Measurements from ENCODE around the gene GTPBP1. TPM values are rescaled to one million over a fixed set of nuclear protein-coding genes. Genes with fewer than 3 reads are reported as not detected.

The GTPBP1 gene
- total RNA-seq, 2 experiments from 2014 or later = 88.6 to 92.8 TPM

GRCh38 chr22:38774496-38775166, 68.9 kb downstream of the GTPBP1 start:
- H3K9me3 Mint-ChIP-seq (ENCODE audit: low read depth) = no peaks in the 10 kb centered on the region
- no peak overlapping the region for H3K27ac Mint-ChIP-seq
- ATAC-seq (no peak), DNase-seq (no peak)
- H3K27me3 Mint-ChIP-seq = no peaks in the 10 kb centered on the region
- ChIA-PET POLR2A (no interaction called here), CTCF (no interaction called here)
- no peaks in the 10 kb centered on the region for H3K36me3 Mint-ChIP-seq (ENCODE audit: low read depth)
- H3K4me3 Mint-ChIP-seq = no peak overlapping the region
- H3K4me1 Mint-ChIP-seq = no peaks in the 10 kb centered on the region
- intact Hi-C loops (cut with DNase I, micrococcal nuclease) = no loop called here

- ChIA-PET POLR2A (no interaction called here), CTCF (no interaction called here)
- intact Hi-C loops (cut with DNase I, micrococcal nuclease) = no loop called here
- ATAC-seq (no peak), DNase-seq (no peak)
- no peak overlapping the region for H3K4me3 Mint-ChIP-seq
- no peaks in the 10 kb centered on the region for H3K9me3 Mint-ChIP-seq (ENCODE audit: low read depth)
- H3K4me1 Mint-ChIP-seq = no peaks in the 10 kb centered on the region
- no peaks in the 10 kb centered on the region for H3K27me3 Mint-ChIP-seq
- H3K36me3 Mint-ChIP-seq (ENCODE audit: low read depth) = no peaks in the 10 kb centered on the region
- H3K27ac Mint-ChIP-seq = no peak overlapping the region
These were observed 69.9 kb downstream of the GTPBP1 start for GRCh38 chr22:38775656-38776055.

- DNase-seq (no peak), ATAC-seq (no peak)
- Mint-ChIP-seq H3K4me3 (no peak overlapping the region), H3K27me3 (no peaks in the 10 kb centered on the region), H3K9me3 (ENCODE audit: low read depth) (no peaks in the 10 kb centered on the region), H3K36me3 (ENCODE audit: low read depth) (no peaks in the 10 kb centered on the region), H3K27ac (no peak overlapping the region), H3K4me1 (no peaks in the 10 kb centered on the region)
- ChIA-PET CTCF (no interaction called here), POLR2A (no interaction called here)
- intact Hi-C loops (cut with DNase I, micrococcal nuclease) = no loop called here
These were observed 70.3 kb downstream of the GTPBP1 start for GRCh38 chr22:38776086-38776485.

- H3K4me1 Mint-ChIP-seq = peaks cover under 1% of the 10 kb centered on the region
- ChIA-PET CTCF (no interaction called here), POLR2A (no interaction called here)
- no peaks in the 10 kb centered on the region for H3K36me3 Mint-ChIP-seq (ENCODE audit: low read depth)
- H3K27me3 Mint-ChIP-seq = no peaks in the 10 kb centered on the region
- ATAC-seq (no peak), DNase-seq (no peak)
- no peak overlapping the region for H3K27ac Mint-ChIP-seq
- intact Hi-C loops (cut with DNase I, micrococcal nuclease) = no loop called here
- H3K4me3 Mint-ChIP-seq = no peak overlapping the region
- H3K9me3 Mint-ChIP-seq (ENCODE audit: low read depth) = no peaks in the 10 kb centered on the region
These were observed 71.4 kb downstream of the GTPBP1 start for GRCh38 chr22:38777087-38777671.

GRCh38 chr22:38781033-38781432, 75.3 kb downstream of the GTPBP1 start:
- Mint-ChIP-seq H3K36me3 (ENCODE audit: low read depth) (no peaks in the 10 kb centered on the region), H3K27ac (no peak overlapping the region), H3K4me3 (no peak overlapping the region), H3K27me3 (no peaks in the 10 kb centered on the region), H3K4me1 (peaks cover 9% of the 10 kb centered on the region), H3K9me3 (ENCODE audit: low read depth) (no peaks in the 10 kb centered on the region)
- ATAC-seq = no peak
- DNase-seq = no peak
- CTCF ChIA-PET = no interaction called here
- intact Hi-C loops (cut with DNase I, micrococcal nuclease) = no loop called here
- POLR2A ChIA-PET = no interaction called here

GRCh38 chr22:38782402-38783094, 76.8 kb downstream of the GTPBP1 start:
- ChIA-PET CTCF (interaction anchor here (0.7 kb wide), 1 partner anchor 119 kb away, joined by 3 read pairs; no protein-coding TSS in a partner anchor), POLR2A (no interaction called here)
- Mint-ChIP-seq H3K4me1 (peaks cover 9% of the 10 kb centered on the region), H3K27ac (no peak overlapping the region), H3K9me3 (ENCODE audit: low read depth) (no peaks in the 10 kb centered on the region), H3K36me3 (ENCODE audit: low read depth) (no peaks in the 10 kb centered on the region), H3K27me3 (no peaks in the 10 kb centered on the region), H3K4me3 (no peak overlapping the region)
- DNase-seq (no peak), ATAC-seq (peak; percentile 65)
- intact Hi-C loops (cut with DNase I, micrococcal nuclease) = no loop called here

Other genes with a start within 250 kb of the GTPBP1 start
- gene KDELR3, start 237.8 kb upstream of the GTPBP1 start, total RNA-seq = 1 to 10 TPM in 1 of 2 experiments, under 1 TPM in 1; 0.84 to 1.1 TPM
- 100 to 1,000 TPM; 259 to 328 TPM for gene DDX17, start 199.6 kb upstream of the GTPBP1 start, total RNA-seq
- 10 to 100 TPM; 16.3 to 18.9 TPM for gene DMC1, start 135.8 kb upstream of the GTPBP1 start, total RNA-seq
- gene FAM227A, start 49.6 kb upstream of the GTPBP1 start, total RNA-seq = under 1 TPM; 0.30 to 0.63 TPM
- gene CBY1, start 49.3 kb upstream of the GTPBP1 start, total RNA-seq = 10 to 100 TPM in 1 of 2 experiments, 1 to 10 TPM in 1; 9.8 to 11.6 TPM
- gene TOMM22, start 24.0 kb upstream of the GTPBP1 start, total RNA-seq = 100 to 1,000 TPM; 146 to 155 TPM
- gene JOSD1, start 5.0 kb upstream of the GTPBP1 start, total RNA-seq = 10 to 100 TPM; 68.0 to 77.7 TPM
- gene SUN2, start 50.1 kb downstream of the GTPBP1 start, total RNA-seq = 100 to 1,000 TPM in 1 of 2 experiments, 10 to 100 TPM in 1; 87.2 to 102 TPM
- gene DNAL4, start 88.2 kb downstream of the GTPBP1 start, total RNA-seq = 1 to 10 TPM; 7.4 to 8.0 TPM
- gene NPTXR, start 138.1 kb downstream of the GTPBP1 start, total RNA-seq = 1 to 10 TPM; 1.3 to 1.4 TPM
- 100 to 1,000 TPM in 1 of 2 experiments, 10 to 100 TPM in 1; 96.1 to 112 TPM for gene CBX6, start 166.3 kb downstream of the GTPBP1 start, total RNA-seq

Measured in activated CD4-positive, alpha-beta T cell treated with anti-CD3 and anti-CD28 coated beads for 36 hours (primary cell).